NCI-H526 treated with DMSO at 0.1 percent for 48 hours (cell line): Measurements from ENCODE around the gene SLC51A.
"Not testable (repeated sequence)": the region's sequence is repeated elsewhere in the genome, so short reads cannot be mapped to it uniquely, and the experiment has no call there.

Experiments
- DNase-seq: peaks from one replicate; lab custom pipeline; 2025; lab: John Stamatoyannopoulos, UW

The SLC51A gene

DNA sequence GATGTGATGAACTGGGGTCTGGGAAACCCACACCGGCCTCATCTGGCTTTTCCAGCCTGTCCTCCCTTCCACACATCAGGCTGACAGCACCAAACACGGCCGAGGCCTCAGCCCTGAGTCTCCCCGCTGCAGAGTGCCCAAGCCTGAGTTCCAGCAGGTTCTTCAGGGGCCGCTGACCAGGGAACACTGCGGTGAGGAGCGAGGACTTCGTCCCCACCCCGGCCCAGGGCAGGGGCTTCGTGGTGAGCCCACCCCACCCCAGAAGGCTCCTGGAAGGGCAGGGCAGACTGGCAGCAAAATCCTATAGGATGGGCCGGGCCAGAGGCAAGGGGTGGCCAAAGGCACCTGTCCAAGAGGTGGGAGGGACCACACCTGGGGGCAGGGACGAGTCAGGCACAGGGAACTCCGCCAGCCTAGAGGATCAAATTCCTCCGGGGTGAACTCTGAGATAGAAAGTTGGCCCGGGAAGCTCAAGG, at the start of gene SLC51A:
Gene SLC51A (plus strand): TSS at position 446 of the 476 bp plus-strand sequence. CDS start 179 bp downstream, outside the sequence.
- DNase-seq, result no peak

DNA sequence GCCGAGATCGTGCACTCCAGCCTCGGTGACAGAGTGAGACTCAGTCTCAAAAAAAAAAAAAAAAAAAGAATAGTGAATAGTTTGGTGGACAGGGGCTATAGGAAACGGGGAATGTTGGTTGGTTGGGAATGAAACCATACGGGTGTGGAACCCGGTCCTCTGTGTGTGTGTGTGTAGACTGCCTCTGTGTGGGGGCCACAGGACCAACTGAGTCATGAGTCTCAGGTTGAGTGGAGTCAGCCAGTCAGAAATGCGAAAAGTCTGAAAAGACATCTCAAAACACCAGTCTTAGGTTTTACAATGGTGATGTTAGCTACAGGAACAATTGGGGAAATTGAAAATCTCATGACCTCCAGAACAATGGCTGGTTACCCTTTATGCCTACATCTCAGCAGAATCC, 49.6 kb upstream of the SLC51A start:
- no peak for DNase-seq

DNA sequence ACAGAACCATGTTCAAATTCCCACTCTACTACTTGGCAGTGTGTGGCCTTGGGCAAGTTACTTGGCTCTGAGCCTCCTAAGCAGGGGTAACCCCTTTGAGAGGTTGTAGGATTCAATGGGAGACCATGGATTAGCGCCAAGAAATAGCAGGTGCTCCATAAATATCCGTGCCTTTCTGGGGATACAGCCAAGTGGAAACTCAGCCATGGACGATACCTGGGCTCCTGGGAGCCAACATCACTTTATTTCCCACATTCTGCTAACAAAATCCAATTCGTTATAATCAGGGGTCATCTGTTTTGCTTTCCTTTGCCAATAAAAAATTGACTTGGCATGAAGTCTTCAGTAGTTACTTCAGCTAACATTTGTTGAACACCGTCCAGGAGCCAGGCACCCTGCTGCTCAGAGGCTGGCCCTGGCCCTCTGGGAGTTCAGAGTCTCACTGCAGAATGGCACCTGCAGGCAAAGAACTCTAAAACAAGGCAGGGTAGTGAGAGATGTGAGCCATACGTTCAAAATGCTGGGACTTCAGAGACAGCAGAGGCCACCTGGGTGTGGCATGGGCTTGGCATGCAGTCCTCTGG, 47.4 kb upstream of the SLC51A start:
- no peak for DNase-seq

DNA sequence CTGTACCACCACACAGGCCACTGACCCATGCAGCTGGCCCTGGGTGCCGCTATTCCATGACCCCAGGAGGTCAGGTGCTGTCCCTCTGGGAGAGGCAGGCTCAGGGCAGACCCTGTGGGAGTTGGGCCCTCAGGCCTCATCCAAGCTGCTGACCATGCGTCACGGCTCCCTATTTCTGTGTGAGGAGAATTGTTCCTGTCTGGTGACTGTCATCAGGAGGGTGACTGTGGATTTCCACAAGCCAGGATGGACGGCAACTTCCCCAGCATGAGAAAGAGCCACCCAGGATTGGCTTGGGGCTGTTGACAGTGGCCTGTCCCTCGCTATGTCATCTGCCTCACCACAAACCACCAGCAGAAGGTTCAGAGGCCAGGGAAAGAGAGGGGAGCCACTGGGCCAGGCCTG, 46.5 kb upstream of the SLC51A start:
- DNase-seq, result no peak

DNA sequence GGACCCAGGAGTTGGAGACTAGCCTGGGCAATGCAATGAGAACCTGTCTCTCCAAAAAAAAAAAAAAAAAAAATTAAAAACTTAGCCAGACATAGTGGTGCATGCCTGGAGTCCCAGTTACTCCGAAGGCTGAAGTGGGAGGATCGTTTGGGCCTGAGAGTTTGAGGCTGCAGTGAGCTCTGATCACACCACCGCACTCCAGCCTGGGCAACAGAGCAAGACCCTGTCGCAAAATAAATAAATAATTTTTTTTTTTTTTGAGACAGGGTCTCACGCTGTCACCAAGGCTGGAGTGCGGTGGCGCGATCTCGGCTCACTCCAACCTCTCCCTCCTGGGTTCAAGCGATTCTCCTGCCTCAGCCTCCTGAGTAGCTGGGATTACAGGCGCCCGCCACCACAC, 46.0 kb upstream of the SLC51A start:
- DNase-seq, result not testable (repeated sequence)

DNA sequence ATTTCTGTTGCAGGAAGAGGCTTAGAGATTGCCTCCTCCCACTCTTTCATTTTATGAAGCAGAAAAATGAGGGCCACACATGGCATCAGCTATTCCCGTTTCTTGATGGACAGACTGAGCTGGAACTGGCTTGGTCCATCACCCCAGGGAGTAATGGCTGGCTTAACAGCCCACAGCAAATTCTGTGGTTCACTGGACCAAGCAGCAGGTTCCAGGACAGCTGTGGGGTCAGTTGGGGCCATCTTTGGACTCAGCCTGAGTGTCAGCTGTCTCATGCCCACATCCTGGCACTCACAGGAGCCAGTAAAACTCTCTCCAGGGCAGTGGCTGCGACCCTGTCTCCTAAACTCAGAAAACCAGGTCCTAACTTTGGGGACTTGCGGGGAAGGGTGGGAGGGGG, 41.7 kb upstream of the SLC51A start:
- DNase-seq, result no peak

DNA sequence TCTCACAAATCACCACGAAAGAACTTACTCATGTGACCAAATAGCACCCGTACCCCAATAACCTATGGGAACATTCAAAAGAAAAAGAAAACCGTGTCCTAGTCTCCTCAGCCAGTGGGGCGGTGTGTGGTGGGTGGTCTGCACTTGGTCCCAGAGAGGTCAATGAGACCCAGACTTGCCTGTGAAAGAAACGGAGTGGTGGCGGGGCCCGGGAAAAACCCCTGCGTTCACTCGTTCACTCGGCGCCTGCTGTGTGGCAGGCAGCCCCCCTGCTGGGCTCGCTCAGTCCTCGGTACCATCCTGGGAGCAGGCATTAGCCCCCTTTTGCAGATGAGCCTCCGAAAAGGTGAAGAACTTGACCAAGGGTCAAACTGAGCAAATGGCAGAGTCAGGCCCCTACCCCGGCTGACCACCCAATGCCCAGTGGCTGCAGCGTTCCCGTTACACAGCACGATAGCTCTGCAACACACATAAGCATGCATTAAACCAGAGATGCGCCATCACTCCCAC, 41.2 kb upstream of the SLC51A start:
- DNase-seq, result no peak

DNA sequence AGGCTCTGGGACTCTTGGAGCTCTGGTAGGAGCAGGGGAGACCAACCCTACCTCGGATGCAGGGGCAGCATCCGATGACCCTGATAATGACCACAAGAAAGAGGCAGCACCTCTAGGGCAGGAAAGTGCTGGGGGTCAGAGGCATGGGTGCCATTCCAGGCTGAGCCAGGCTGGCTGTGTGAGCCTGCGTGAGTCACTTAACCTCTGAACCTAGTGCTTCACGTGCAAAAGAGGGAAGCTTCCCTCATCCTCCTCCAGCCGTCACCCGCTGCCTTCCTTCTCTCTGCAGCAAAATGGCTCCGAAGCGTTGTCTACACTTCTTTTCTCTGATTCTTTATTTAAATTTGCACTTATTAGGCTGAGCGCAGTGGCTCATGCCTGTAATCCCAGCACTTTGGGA, 40.6 kb upstream of the SLC51A start:
- DNase-seq, result no peak

DNA sequence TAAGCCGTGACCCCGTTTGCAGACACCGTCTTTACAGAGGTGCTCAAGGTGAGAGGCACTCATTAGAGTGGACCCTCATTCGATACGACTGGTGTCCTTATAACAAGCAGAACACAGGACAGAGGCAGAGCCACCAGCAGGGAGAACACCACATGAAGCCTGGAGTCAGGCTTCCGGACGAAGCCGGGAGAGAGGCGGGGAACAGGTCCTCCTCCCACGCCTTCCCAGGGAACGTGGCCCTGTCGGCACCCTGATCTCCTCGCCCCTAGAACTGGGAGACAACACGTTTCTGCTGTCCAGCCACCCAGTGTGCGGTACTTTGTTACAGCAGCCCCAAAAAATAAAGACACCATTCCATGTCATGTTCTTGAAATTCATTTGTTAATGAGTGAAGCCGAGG, 38.8 kb upstream of the SLC51A start:
- DNase-seq, result no peak

DNA sequence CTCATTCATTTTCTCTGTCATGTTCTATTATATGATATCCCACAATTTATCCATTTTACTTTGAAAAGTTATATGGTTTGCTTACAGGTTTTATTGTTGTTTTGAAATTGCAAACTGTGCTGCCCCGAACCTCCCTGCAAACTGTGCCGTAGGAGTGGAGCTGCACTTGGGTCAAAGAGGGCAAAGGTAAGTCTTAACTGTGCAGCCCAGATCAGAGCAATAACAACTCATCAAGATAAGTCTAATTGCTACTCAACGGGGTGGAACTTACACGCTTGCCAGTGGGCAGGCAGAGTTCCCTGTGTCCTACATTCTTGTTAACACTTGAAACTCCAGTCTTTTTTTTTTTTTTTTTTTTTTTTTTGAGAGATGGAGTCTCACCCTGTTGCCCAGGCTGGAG, 38.4 kb upstream of the SLC51A start:
- no peak for DNase-seq

DNA sequence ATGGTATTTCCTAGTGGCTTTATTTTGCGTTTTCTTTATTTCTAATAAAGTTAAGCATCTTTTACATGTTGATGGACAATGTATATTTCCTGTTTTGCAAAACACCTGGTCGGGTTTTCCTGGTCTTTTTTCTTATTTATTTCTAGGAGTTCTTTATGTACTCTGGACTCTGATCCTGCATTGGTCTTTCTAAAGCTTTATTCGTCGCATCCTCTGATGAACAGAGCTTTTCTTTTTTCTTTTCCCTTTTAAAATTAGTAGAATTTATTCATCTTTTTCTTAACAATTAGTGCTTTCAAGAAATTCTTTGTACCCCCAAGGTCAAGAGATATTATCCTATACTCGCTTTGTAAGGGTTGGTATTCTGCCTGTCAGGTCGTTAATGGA, 37.3 kb upstream of the SLC51A start:
- DNase-seq, result no peak

DNA sequence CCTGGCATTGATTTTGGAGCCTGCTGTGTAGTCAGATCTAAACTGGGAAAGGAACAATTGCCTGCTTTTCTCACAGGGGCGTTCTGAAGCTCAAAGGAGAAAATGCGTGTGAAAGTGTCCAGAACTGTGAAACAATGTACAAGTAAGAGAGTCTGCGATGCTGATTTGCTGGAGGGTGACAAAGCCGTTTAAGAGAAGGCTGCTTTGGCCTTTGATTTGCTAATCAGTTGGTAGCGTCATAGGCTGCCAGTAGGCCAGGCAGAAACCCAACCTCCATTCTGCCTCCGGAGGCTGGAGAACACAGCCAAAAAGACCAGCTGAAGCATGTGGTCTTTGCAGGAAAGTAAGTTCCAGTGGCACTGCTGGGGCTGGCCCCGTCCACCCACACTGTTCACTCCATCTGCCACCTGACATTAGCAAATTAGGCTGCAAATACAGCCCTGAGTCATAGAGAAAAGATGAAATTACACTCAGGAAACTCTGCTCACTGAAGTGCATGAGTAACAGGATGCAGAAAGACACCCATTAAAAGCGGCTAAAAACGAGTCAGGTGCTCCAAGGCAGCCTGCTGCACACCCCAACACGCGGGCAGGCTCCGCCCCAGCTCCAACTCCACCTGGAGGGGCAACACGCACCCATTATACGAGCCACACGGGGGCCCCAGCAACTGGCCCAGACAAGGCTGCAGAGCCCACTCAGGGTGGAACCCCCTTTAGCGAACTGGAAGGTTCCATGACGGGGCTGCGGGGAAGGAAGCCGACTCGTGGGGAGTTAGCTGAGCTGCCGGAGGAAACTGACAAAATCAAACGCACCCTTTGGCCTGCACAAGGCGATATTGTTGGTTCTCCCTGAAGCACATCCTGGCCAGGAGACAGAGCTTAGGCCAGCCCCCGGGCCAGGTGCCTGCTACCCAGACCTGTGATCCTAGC, 36.7 kb upstream of the SLC51A start:
- no peak for DNase-seq

DNA sequence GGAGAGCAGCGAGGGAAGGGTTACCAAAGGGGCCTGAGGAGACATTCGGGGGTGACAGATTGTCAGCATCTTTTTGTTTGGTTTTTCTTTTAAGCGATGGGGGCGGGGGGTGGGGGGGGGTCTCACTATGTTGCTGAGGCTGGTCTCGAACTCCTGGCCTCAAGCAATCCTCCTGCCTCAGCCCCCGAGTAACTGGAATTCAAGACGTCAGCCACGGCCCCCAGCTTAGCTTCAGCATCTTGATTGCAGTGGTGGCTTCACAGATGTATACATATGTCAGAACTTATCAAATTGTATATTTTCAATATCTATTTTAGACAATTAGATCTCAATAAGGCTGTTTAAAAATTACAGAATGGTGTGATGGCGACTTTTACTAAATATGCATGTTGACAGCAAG, 36.0 kb upstream of the SLC51A start:
- no peak for DNase-seq

DNA sequence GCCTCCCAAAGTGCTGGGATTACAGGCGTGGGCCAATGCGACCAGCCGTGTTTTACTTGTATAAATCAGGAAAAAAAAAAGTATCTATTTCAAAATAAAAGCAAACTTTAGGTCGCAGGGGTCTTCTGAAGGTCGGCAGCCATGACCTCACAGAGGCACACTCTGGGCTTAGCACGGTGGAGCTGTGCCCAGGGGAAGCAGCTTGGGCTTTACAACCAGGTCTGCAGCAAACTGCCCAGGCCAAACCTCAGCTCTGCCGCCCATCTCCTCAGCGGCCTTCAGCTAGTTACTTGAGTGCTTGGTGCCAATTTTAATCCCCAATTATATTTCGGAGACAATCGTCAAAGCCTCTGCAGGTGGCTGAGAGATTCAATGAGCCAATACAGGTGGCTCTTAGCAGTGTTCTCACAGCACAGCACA, 35.2 kb upstream of the SLC51A start:
- DNase-seq, result no peak

DNA sequence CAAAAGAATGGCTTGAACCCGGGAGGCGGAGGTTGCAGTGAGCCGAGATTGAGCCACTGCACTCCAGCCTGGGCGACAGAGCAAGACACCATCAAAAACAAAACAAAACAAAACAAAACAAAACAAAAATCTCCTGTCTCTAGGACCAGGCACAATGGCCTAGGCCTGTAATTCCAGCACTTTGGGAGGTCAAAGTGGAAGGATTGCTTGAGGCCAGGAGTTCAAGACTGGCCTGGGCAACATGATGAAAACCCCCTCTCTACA, 32.2 kb upstream of the SLC51A start:
- not testable (repeated sequence) for DNase-seq

DNA sequence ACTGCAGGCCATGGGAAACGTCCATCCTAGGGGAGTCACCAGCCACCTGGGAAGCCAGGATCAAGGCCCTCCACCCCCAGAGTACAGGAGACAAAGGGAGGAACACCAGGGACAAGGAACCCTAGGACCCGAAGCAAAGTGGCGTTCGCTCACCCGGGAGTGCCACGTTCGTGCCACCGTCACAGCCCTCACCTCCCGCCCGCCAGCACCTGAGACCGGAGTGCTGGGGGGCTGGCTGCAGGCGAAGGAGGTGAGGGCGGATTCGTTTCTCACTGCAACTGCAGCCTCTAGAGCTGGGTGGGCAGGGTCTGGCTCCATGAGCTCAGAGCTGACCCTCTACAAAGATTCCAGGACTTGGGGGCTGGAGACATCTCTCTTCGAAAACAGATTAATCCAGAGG, 31.5 kb upstream of the SLC51A start:
- no peak for DNase-seq

DNA sequence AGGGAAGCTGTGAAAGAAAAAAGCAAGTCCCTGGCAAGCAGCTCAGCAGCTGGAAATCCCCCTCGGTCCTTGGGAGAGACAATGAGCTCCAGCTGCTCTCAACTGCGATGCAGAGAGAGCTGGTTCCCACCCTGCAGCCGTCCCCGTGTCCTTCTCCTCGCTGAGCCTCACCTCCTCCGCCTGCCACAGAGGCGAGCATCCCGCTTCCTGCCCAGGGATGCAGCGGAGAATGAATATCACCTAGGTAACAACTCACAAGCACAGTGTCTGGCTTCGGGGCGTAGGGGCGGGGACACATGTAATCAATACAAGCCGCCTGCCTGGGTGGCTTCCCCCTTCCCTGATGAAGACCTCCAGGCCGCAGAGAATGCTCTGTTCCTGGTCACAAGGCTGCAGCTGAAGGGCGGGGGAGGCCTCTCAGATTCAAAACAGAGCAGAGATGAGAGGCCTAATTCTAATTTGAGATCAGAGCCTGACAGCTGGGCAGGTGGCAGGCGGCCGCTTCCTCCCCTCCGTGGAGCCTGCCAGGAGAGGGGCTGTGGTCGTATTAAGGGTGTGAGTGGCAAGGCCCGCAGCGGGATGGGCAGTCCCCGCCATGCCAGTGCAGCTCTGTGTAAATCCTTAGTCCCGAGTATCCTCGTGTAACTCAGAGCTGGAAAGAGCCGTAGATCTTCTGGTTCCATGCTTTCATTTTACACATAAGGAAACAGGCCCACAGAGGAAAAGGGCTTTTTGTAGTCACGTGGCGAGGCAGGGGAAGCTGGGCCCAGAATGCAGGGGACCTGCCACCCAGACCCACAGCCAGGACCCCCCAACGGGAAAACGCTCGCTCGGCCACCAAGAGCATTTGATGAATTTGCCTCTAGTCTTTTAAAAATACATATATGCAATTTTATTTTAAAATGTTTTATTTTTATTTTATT, 29.4 kb upstream of the SLC51A start:
- DNase-seq, result no peak

DNA sequence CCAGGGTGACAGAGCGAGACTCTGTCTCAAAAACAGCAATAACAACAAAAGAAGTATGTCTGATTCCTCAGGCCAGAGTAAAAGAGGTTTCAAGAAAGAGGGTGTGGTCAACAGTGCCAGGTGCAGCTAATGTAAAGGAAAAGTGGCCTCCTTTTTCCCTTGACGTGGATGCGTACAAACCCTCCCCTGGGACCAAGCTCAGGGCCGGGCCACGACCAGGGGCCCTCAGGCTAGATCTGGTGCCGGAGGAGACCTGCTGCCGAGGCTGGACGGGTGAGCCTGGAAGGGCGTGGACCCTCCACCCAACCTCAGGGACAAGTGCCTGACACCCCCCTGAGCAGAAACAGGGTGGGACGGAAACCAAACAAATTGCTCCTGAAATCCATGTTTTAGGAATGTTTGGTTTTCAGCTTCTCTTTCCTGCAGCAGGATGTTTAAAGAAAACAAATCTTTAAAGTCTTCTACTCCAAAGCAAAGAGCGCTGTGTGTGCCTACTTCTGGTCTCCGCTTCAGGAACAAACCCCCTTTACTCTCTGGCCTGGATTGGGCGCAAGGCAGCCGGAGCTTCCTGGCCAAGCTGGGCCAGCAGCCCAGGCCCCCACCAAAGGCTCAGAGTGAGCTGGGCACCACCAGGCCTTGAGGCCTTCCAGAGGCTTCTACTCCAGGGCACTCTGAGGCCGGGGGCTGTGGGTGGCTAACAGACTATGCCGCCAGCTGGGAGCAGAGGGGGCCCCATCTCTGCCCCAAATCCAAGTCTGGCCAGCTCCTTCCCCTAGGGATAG, 26.6 kb upstream of the SLC51A start:
- DNase-seq, result no peak

DNA sequence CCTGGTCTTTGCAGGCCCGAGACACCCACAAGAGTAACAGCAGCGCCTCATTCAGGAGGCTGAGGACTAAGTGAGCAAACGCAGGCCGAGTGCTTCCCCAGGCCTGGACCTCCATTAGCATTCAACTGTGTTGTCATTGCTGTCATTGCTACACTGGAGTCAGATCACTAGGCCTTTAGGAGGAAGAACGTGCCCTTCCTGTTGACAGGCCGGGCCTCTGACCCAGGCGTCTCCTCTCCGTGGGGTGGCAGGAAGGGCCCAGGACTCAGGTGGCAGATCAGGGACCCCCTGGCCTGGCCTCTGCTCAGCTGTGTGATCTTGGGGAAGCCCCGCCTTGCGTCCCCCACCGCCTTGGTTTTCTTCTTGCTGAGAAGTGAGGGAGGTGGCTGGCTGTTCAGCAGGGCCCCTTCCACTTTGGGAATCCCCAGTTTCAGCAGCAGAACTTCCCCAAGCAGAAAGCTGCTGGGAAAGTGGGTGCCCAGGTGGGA, 24.3 kb upstream of the SLC51A start:
- no peak for DNase-seq

DNA sequence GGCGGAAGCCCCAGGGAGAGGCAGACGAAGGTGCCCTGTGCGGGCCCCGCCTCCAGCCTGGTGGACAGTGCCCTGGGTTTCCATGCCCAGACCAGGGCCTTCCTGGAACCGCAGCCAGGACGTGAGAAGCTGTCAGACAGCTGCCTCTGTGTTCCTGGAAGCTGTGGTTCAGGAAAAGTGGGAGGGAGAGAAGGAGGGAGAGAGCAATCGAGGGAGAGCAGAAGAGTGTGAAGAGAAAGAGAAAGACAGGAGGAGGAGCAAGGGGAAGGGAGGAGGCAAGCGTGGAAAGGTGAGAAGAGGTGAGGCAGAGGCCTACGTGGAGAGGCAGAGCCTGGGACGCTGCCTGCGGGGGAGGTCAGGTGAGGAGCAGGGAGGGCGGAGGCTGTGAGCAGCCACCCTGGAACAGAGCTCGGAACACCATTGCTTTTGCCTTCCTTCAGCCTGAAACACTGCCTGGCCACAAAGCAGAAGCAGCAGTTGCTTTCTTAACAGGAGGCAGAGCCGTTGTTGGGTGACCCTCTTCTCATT, 23.7 kb upstream of the SLC51A start:
- DNase-seq, result no peak

DNA sequence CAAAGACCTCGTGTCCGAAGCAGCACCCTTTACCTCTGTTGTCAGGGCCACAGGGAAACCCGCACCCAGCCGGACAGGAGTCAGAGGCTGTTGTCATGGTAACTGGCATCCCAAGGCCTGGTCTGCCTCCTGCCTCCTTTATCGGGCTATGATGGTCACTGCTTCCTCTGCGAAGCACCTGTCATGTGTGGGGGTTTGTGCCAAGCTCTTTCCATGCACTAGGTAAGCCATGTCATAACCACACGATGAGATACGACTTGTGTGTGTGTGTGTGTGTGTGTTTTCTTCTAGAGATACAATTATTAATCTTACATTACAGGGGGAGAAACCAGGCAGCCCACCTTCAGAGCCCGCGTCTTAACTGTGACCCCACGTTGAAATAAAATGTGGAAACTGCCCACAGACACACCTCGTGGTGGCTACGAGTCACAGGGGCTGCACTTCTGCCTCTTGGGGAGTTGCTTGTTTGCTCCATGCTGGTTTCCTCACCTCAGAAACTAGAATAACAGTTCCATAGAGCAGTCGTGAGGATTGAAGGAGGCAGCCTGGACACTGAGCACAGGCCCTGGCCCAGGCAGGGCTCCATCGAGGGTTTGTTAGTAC, 23.1 kb upstream of the SLC51A start:
- no peak for DNase-seq
